Measurements from ENCODE around the gene SLC16A7. TPM values are rescaled to one million over a fixed set of nuclear protein-coding genes. Genes with fewer than 3 reads are reported as not detected.

SLC16A7 gene
- total and polyA plus RNA-seq, 12 donors, result 3.5 to 103 (median 63.0) TPM

DNA sequence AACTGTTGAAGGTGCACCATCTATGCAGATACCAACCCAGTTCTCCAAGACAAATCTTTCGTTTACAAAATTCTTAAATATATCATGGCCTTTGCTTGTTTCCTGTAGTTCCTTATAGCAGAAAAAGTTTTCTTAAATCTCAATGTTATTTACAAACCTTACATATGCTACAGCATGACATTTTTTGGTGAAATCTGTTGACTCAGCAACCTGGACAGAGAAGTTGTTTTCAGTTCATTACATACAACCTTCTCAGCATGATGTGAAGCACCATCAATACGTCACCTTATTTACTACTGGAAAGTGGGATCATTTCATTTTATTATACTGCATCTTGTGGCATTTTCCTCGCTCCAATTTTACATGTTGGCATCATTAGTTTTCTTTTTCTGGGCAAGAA is 231.9 kb downstream of the SLC16A7 start:
- Histone ChIP-seq H3K27me3 (no peaks in the 10 kb centered on the region), H3K4me1 (replicated peaks in 1 of 2) (no peaks in the 10 kb centered on the region), H3K27ac (no peak overlapping the region), H3K9me3 (replicated peaks in 1 of 3) (no peaks in the 10 kb centered on the region), H3K36me3 (replicated peaks in 1 of 2) (no peaks in the 10 kb centered on the region), H3K4me3 (no peak overlapping the region)
- TF ChIP-seq POLR2A (IDR thresholded peaks at IDR 0.05), result no peak
- TF ChIP-seq, protein P1, sequence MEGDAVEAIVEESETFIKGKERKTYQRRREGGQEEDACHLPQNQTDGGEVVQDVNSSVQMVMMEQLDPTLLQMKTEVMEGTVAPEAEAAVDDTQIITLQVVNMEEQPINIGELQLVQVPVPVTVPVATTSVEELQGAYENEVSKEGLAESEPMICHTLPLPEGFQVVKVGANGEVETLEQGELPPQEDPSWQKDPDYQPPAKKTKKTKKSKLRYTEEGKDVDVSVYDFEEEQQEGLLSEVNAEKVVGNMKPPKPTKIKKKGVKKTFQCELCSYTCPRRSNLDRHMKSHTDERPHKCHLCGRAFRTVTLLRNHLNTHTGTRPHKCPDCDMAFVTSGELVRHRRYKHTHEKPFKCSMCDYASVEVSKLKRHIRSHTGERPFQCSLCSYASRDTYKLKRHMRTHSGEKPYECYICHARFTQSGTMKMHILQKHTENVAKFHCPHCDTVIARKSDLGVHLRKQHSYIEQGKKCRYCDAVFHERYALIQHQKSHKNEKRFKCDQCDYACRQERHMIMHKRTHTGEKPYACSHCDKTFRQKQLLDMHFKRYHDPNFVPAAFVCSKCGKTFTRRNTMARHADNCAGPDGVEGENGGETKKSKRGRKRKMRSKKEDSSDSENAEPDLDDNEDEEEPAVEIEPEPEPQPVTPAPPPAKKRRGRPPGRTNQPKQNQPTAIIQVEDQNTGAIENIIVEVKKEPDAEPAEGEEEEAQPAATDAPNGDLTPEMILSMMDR (IDR thresholded peaks at IDR 0.05), result no peak
- WGBS, 4 donors, result 72 to 86% (median 79%) methylated on average over 3 of the region's 3 CpGs
- intact Hi-C loops (cut with DNase I), result no loop called here
- no peak for DNase-seq

DNA sequence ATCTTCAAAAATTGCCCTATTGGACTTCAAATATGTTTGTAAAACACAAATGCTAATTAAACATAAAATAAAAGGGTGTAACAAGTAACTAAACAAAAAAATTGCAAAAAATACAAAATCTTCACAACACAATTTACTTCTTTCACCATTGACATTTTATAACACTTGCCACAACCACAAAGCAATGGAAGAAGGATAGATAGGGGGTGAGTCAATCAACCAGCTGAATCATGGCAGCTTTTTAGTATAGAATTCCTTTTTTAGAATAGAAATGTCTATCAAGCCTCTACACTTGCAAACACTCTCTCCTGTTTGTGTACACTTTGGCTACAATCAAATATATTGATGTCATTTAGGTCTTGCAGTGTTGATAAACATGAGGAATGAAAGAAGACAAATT is 232.7 kb downstream of the SLC16A7 start:
- no peaks in the 10 kb centered on the region for H3K4me1 ChIP-seq (replicated peaks in 1 of 2)
- DNase-seq, result no peak
- H3K27ac ChIP-seq, result no peak overlapping the region
- no peak overlapping the region for H3K4me3 ChIP-seq
- H3K9me3 ChIP-seq (replicated peaks in 1 of 3), result no peaks in the 10 kb centered on the region
- H3K27me3 ChIP-seq, result no peaks in the 10 kb centered on the region
- H3K36me3 ChIP-seq (replicated peaks in 1 of 2), result no peaks in the 10 kb centered on the region
- intact Hi-C loops (cut with DNase I), result no loop called here
- TF ChIP-seq, protein P1 (IDR thresholded peaks at IDR 0.05), result no peak
- TF ChIP-seq POLR2A (IDR thresholded peaks at IDR 0.05), result no peak

GRCh38 chr12:59833408-59833807 is 237.6 kb downstream of the SLC16A7 start:
- H3K4me1 ChIP-seq (replicated peaks in 1 of 2), result no peaks in the 10 kb centered on the region
- intact Hi-C loops (cut with DNase I), result loop anchor here in 1 of 2 donors (10.0 kb wide), 1 partner anchor 399 kb away; no protein-coding TSS in a partner anchor
- TF ChIP-seq, protein P1 (IDR thresholded peaks at IDR 0.05), result no peak
- no peak for TF ChIP-seq POLR2A (IDR thresholded peaks at IDR 0.05)
- H3K9me3 ChIP-seq (replicated peaks in 1 of 3), result no peaks in the 10 kb centered on the region
- 76 to 89% (median 88%) methylated on average over 3 of the region's 3 CpGs for WGBS, 4 donors
- DNase-seq, result no peak
- no peak overlapping the region for H3K4me3 ChIP-seq
- H3K27ac ChIP-seq, result no peak overlapping the region
- H3K36me3 ChIP-seq (replicated peaks in 1 of 2), result no peaks in the 10 kb centered on the region
- H3K27me3 ChIP-seq, result no peaks in the 10 kb centered on the region

DNA sequence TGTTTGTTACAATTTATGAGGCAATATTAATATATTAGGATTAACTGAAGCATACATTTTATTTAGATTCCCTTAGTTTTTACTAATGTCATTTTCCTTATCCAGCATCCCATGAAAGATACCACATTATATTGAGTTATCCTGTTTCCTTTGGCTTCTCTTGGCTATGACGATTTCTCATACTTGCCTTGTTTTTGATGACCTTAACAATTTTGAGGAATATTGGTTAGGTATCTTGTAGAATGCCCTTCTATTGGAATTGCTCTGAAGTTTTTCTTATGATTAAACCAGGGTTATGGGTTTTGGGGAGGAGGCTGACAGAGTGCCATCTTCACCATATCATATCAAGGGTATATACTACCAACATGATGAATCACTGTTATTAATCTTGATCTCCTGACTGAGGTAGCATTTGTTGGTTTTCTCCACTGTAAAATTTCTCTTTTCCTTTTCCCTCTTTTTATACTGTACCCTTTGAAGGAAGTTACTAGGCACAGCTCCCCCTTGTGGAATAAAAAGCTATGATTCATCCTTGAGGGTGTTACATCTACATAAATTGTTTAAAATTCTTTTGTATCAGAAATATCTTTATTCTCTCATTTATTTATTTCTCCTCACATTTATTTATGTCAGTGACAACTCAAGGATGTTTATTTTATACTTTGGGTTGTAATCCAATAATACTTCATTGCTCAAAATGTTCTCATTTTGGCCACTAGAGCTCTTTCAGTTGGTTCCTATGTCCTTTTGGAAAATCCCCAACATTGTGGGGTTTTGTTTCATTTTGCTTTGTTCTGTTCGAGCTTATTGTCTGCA is 239.0 kb downstream of the SLC16A7 start:
- Histone ChIP-seq H3K27me3 (no peaks in the 10 kb centered on the region), H3K4me3 (no peak overlapping the region), H3K9me3 (replicated peaks in 1 of 3) (no peaks in the 10 kb centered on the region), H3K27ac (no peak overlapping the region), H3K36me3 (replicated peaks in 1 of 2) (no peaks in the 10 kb centered on the region), H3K4me1 (replicated peaks in 1 of 2) (no peaks in the 10 kb centered on the region)
- peak in 1 of 7 donors; percentile 16 for DNase-seq
- TF ChIP-seq, protein P1 (IDR thresholded peaks at IDR 0.05), result peak; percentile 40 to 73 (median 56)
- no peak for TF ChIP-seq POLR2A (IDR thresholded peaks at IDR 0.05)
- intact Hi-C loops (cut with DNase I), result loop anchor here in 1 of 2 donors (10.0 kb wide), 1 partner anchor 400 kb away; no protein-coding TSS in a partner anchor
- 33 to 60% (median 54%) methylated on average over 2 of the region's 2 CpGs for WGBS, 4 donors

Small RNAs within 50 kb of the gene (small RNA-seq; reads per million reads assigned to genes)
- gene AC079905.2 (0 reads per million in 2 donors), gene RNU4-20P (0 reads per million in 2 donors)
